NCI-H128 (cell line): Measurements from ENCODE around the gene ARHGEF18.
"Not testable (repeated sequence)": the region's sequence is repeated elsewhere in the genome, so short reads cannot be mapped to it uniquely, and the experiment has no call there.

ENCODE experiments used
- DNase-seq: peaks from one replicate; lab custom pipeline; 2025; ENCODE audit not compliant: unreplicated experiment; lab: John Stamatoyannopoulos, UW

ARHGEF18 gene

DNA sequence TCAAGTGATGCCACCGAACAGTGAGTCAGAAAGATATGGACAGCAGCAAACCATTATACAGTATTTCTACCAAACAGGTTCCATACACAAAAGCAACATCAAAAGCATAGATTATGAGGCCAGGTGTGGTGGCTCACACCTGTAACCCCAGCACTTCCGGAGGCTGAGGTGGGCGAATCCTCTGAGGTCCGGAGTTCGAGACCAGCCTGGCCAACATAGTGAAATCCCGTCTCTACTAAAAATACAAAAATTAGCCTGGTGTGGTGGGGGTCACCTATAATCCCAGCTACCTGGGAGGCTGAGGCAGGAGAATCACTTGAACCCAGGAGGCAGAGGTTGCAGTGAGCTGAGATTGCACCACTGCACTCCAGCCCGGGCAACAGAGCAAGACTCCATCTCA lies 1.7 kb upstream of the ARHGEF18 start:
- DNase-seq: not testable (repeated sequence)

GRCh38 chr19:7349231-7349591 lies 474 bp downstream of the ARHGEF18 start:
- DNase-seq: no peak

GRCh38 chr19:7349961-7350711 lies 1.4 kb downstream of the ARHGEF18 start:
- no peak for DNase-seq

- DNase-seq: no peak
Measured at GRCh38 chr19:7351861-7352260, 3.1 kb downstream of the ARHGEF18 start.

DNA sequence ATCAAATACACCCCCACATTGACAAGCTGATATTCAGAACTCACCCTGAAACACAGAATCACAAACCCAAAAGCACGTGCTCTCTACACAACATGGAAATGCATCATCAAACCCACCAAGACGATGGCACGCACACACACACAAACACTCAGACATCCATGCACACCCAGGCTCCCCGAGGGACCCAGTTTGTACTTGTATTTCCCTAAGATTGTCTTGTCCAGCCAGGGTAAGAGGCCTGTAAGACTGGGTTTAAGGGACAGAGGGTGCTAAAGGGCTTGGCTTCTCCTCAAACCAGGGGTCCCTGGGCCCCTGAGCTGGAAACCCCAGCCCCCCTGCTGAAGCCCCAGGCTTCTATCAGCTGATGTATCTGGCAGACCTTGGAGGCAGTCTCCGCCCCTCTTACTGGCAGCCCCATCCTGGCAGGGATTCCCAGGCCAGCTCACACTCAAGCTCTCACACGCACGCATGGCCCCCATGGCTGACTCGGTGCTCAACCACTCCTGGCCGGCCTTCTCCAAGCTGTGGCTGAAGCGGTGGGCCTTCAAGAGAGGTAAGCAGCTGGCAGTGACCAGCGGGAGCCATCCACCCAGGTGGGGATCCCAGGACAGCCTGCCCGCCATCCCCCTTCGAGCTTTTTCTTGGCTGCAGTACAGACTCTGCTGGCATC lies 6.5 kb downstream of the ARHGEF18 start:
- DNase-seq: no peak

- no peak for DNase-seq
Measured at GRCh38 chr19:7355871-7356270, 7.1 kb downstream of the ARHGEF18 start.

- DNase-seq: no peak
Measured at GRCh38 chr19:7356899-7357627, 8.3 kb downstream of the ARHGEF18 start.

DNA sequence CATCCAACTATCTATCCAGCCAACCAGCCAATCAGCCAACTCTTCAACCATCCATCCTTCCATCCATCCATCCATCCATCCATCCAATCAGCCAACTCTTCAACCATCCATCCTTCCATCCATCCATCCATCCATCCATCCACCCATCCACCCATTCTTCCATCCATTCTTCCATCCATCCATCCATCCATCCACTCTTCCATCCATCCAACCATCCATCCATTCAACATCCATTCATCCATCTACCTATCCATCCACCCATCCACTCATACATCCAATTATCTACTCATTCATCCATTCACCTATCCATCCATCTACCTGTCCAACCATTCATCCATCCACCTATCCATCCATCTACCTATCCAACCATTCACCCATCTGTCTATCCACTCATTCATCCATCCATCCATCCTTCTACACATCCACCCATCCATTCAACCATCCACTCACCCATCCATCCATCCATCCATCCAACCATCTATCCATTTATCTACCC lies 9.4 kb downstream of the ARHGEF18 start:
- no peak for DNase-seq

- DNase-seq: no peak
Measured at GRCh38 chr19:7360393-7360984, 11.8 kb downstream of the ARHGEF18 start.

GRCh38 chr19:7363225-7363624 lies 14.5 kb downstream of the ARHGEF18 start:
- no peak for DNase-seq

DNA sequence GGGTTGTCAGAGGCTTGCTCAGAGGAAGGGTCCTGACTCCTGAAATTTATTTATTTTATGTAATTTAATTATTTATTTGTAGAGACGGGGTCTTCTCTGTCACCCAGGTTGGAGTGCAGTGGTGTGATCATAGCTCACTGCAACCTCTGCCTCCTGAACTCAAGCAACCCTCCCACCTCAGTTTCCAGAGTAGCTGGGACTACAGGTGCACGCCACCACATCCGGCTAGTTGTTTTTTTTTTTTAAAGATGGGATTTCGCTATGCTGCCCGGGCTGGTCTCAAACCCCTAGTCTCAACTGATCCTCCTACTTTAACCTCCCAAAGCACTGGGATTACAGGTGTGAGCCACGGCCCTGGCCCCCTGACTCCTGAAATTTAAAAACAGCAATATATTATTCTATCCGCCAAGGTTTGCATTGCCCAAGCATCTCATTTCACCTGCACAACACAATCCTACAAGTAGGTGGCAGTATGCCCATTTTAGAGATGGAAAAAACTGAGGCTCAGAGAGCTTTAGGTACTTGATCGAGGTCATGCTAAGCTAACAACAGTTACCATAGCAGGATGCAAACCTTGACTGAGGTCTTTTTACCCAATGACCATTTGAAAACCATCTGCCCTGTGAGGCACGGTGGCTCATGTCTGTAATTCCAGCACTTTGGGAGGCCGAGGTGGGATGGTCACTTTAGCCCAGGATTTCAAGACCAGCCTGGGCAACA lies 18.1 kb downstream of the ARHGEF18 start:
- DNase-seq: no peak

DNA sequence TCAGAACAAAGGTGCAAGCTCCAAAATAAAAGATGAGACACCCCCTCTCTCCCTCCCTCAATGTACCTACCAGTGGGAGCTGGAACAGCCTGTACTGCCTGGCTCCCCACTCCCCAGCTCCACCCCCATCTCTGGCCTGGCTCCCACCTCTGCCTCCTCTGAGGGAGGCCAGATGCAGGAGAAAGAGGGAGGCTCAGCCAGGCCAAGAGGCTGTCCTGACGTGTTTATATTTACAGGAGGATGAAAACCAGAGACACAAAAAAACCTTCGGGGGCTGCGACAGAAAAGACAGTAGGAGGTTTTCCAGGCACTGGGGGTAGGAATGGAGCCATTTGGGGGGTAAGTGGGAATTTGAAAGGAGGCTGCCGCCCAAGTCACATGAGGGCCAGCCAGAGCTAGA lies 19.7 kb downstream of the ARHGEF18 start:
- no peak for DNase-seq

GRCh38 chr19:7368866-7369265 lies 20.1 kb downstream of the ARHGEF18 start:
- DNase-seq: not testable (repeated sequence)

DNA sequence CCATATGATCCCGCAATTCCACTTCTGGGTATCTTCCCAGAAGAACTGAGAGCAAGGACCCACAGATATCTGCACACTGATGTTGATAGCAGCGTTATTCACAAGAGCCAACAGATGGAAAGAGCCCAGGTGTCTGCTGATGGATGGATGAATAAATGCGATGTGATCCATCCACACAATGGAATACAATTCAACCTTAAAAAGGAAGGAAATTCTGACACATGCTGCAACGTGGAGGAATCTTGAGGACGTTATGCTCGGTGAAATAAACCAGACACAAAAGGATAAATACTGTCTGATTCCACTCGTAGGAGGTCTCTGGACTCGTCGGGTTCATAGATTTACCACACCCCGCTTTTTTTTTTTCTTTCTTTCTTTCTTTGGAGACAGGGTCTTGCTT lies 21.8 kb downstream of the ARHGEF18 start:
- DNase-seq: no peak

- no peak for DNase-seq
Measured at GRCh38 chr19:7371001-7371400, 22.3 kb downstream of the ARHGEF18 start.

DNA sequence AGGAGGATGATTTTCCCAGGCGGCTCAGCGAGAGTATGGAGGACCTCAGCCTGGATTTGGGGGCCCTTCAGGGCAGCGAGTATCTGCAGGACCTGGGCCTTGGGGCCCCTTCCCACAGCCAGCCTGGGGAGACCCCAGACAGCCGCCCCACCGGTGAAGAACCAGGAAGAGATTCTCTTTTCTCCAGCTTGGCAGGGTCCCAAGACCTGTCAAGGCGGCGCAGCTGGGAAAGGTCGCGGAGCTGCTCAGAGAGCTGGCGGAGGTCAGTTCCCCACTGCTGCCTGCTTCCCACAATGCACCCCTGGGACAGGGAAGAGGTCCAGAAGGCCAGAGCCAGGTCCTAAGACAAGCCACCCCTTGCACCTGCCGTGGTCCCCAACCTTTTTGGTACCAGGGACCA lies 24.1 kb downstream of the ARHGEF18 start:
- DNase-seq: no peak

DNA sequence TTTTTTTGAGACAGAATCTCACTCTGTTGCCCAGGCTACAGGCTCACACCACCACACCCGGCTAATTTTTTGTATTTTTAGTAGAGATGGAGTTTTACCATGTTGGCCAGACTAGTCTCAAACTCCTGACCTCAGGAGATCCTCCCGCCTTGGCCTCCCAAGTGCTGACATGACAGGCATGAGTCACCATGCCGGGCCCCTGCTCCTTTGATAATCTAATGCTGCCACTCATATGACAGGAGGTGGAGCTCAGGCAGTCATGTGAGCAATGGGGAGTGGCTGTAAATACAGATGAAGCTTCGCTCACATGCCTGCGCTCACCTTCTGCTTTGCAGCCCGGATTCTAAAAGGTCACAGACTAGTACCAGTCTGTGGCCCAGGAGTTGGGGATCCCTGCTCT lies 25.1 kb downstream of the ARHGEF18 start:
- no peak for DNase-seq

- no peak for DNase-seq
Measured at GRCh38 chr19:7376151-7376852, 27.6 kb downstream of the ARHGEF18 start.

DNA sequence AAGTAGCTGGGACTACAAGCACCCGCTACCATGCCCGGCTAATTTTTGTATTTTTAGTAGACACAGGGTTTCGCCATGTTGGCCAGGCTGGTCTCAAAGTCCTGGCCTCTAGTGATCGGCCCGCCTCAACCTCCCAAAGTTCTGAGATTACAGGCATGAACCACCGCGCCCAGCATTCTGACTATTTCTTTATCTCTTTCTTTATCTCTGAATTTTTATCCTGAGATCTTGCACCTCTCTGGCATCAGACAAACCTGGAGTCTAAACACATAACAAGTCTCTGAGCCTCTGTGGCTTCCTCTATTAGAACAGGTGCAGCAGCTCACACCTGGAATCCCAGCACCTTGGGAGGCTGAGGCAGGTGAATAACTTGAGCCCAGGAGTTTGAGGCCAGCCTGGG lies 28.5 kb downstream of the ARHGEF18 start:
- DNase-seq: no peak

DNA sequence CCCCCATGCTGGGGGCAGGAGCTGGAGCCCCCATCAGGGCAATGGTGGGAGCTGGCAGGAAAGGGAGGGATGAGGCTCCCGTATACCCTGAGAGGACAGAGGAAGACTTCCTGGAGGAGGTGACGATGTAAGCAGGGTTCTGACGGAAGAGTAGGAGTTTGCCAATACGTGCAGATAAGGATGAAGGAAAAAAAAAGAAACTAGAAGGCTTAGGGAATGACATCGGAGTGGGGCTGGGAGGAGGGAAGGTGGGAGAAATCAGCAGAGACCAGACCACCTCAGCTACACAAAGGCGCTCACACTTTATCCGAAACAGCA lies 32.3 kb downstream of the ARHGEF18 start:
- DNase-seq: no peak
